ENCODE results near the gene TTC28.

- TF ChIP-seq CTCF (IDR thresholded peaks at IDR 0.05): no peak
- no peak for TF ChIP-seq POLR2A (IDR thresholded peaks at IDR 0.05)
- no peak for TF ChIP-seq EP300 (IDR thresholded peaks at IDR 0.05)
- TF ChIP-seq POLR2AphosphoS5 (IDR thresholded peaks at IDR 0.05): no peak
These were observed 90.4 kb downstream of the TTC28 start for GRCh38 chr22:28589102-28589750.

All from gastroesophageal sphincter (tissue), 3 donors.